Left forelimb (tissue), 1 donor: ENCODE measurements around the gene PTPRT.

Source experiments
- DNase-seq: peaks from one replicate; pipeline ENCODE4 v3.0.0-alpha.2; 2018; ENCODE audit warnings: low spot score

The PTPRT gene

DNA sequence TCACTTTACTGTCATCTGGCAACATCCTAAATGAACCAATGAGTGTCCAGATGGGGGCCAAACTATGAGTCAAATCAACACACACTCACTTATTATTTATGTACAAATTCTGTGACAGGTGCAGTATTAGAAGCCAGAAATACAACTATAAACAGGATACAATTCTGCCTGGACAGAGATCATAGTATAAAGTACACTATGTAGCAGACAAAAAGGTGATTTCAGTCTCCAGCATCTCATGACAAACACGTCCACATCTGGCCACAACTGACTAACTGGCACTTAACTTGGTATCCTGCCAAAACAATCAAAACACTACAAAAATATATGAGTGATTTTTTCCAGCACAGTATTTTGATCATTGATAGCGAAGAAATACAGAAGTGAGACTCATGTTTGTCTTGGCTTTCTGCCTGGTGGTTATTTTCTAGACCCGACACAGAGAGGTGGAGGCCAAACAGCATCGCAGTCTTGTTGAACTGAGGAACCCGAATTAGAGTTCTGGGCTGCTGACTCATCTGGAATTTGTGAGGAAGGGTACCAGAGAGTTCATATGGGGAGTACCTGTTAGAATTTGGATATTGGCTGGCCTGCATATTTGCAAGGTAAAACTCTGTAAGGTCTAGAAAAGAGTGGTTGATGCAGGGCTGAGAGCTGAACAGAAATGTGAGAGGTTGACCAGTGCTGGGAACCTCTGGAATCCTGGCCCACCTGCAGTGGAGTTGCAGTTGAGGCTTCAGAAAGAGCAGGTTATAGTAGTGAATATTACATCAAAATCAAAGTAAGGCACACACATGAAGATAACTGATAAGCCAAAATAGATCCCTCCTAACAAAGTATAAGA lies 475.2 kb downstream of the PTPRT start:
- DNase-seq: no peak

DNA sequence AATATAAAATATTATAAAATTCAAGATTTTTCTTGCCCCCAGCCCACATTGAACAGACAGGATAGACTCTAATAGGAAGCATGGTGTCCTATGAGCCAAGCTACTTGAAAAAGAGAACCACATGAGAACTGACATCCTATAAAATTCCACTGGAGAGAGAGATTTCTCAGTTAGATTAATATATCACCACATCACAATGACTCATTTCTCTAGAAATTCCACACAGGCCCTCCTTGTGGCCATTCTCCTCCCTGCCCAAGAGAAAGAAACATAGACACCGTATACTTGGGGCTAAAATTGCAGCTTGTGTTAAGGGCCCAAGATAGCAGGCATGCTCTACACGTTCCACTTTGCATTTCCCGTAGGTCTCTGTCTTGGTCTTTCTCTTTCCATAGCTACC lies 481.4 kb downstream of the PTPRT start:
- no peak for DNase-seq

DNA sequence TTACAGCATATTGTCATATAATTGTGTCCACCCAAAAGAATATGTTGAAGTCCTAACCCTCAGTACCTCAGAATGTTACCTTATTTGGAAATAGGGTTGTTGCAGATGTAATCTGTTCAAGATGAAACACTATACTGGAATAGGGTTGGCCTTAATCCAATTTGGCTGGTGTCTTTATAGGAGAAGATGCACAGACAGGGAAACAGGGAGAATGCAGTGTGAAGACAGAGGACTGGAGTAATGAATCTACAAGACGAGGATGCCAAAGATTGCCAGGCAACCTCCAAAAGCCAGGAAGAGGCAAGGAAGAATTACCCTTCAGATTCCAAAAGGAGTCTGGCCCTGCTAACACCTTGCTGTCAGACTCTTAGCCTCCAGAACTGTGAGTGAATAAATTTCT lies 482.9 kb downstream of the PTPRT start:
- no peak for DNase-seq

DNA sequence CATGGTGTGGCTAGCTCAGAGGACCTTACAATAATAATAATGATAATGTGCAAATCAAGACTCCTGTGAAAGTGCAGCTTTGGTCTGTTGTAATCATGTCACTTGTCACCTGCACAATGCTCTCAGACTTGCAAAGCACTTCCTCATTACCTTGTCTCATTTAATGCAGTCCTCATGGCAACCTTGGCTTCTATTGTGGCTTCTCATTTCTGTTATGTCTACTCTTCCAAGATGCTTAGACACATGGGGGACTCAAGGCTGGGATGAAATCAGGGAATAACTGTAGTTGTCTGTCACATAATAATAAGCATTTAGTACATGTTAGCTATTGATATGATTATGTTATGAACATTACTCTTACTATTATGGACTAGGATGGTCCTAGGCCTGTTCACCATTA lies 484.2 kb downstream of the PTPRT start:
- no peak for DNase-seq

DNA sequence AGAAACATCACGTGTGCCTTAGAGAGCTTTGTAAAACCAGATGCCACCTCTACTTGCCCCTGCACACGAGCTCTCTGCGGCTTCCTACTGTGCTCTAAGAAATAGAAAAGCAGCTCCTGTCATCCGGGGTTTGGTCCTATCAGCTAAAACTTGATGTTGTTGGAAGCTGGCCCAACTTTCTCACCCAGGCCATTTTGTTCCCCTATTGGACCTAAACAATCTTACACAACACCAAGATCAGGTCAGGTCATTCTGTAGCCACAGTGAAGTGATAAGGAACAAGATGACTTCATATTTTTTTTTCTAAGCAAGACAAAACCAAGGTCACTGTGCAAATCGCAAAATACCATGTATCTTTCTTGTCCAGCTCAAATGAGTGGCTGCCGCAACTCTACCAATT lies 486.0 kb downstream of the PTPRT start:
- no peak for DNase-seq

DNA sequence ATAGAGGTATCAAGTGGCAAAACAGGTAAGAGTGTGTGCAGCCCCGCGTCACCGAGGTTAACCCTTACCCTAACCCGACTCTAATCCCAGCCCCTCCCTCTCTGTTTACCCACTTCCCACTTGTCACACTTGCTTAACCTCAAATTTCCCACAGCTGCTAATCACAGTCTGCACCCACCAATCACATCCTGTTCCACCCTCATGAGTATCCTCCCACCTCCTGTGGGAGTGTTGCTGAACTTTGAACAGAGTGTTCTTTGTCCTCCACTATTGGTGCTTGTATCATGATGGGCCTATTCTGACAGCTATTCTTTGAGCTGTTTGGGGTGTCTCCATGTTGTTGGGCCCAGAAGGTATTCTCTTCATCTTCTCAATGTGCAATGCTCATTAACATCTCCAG lies 487.8 kb downstream of the PTPRT start:
- DNase-seq: no peak

DNA sequence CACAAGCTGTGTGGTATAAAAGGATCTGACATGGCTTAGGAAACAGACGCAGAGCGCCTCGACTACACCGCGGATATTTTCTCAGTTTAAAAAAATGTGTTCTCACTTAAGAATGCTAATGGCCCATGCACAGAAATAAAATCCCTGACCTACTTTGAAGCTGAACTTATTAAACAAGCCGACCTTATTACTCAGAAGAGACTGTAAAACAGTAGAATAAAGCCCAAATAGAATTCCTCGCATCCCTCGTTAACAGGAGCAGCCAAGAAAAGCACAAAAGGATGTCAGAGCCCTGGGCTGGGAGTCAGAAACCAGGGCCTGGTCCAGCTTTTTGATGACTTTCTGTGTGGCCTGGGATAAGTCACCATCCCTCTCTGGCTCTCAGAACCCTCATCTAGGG lies 489.3 kb downstream of the PTPRT start:
- no peak for DNase-seq

DNA sequence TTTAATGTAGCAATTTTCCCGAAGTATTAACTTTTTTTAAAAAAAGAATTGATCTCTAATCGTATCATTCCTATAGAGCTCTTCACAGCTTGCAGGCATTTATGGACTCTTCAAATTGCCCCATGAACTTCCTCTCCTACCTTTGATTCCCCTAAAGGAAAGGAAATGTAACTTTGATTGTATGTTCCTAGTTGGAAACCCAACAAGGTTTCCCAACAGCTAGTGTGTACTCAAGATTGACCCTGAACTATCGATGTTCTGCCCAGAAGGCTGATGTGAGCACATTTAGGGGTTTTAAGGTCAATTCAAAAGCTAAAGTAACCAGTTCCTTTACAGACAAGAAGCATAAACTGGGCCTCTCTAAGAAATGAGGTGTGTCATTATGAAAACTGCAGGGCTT lies 491.7 kb downstream of the PTPRT start:
- no peak for DNase-seq

DNA sequence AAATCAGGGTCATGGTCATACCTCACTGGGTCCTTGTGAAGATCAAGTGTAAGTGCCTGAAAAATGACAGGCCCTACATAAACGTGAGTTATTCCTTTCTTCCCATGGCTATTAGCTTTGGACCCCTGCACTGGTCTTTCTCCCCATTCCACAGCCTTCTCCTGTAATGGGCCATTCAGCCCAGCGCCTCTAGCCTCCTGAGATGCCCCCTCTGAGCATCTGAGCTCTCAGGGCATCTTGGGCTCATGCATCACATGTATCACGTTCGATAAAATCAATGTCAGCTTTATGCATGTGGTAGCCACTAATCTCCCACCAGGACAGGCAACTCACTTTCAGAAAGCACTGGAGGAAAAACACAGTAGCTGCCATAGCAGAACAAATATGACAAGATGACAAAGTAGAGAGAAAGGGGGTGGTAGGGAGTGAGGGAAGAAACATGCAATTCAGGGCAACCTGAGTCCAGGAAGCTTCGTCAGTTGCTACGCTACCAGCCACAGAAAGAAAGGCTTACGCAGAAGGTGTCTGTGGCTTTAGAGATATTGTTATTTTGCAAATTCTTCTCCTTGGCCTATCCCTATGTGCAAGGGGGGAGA lies 498.8 kb downstream of the PTPRT start:
- DNase-seq: no peak

DNA sequence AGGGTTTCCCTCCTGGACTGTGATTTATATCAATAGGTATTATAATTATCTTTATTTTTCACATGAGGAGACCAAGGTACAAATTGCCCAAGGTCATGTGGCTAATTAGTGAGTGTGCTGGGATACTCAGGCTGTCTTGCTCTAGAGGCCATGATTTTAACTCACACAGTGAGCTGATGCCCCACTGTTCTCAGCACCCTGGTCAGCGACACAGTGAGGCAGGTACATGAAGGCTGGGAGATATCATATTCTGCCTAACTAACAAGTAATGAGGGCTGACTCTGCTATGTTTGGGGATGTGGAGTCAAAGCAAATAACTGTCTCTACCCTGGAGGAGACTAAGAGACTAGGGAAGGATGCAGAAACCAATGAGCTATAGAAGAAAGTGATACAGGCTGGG lies 501.1 kb downstream of the PTPRT start:
- no peak for DNase-seq

DNA sequence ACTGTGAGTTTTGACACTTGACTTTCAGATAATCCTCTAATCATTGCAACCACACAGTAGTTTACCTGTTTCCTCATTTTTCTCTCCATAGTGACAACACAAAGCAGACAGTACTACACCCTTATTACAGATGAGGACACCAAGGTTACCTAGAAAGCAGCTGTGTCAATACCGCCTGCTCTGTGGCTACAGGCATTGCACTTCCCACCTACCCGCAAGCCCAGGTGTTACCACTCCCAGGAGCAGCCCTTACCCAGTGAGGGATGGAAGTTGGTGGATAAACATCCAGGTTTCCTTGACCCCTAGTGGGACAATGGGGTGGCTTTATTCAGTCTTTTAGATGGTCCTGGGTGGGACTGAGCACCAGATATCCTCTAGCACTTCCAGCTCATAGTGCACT lies 503.6 kb downstream of the PTPRT start:
- DNase-seq: no peak

DNA sequence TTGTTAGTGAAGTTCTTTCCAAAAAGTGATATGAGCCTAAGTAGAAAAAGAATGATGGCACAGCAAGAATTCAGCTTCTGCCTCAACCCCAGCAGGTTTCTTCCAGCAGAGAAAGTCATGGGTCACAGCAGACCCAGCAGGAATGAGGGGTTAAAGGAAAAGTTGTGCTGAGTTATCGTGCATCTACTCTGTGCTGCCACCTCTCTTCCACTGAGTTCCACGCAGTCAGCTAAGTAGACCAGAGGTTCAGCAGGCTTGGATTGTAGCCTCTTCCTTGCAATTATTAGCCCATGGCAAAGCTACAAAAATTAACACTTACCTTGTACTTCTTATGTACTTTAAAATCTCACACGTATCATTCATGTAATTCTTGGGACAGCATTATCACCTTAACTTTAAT lies 510.8 kb downstream of the PTPRT start:
- no peak for DNase-seq

DNA sequence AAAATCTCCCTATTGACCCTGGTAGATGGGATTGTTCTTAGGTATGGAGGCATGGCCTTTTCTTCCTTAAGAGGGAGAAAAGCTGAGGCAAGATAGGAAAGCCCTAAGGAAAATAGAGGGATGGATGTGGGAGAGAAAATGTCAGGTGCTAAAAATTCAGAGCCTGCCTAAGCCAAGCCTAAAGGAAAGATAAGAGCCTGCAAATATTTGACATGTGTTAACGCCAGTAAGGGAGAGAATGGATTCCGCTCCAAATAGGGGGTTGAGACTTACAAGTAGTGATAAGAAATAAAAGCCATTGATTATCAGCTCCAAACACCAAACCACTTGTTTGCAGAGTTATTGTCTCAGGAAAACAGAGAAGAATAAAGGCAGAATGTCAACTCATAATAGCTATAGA lies 533.6 kb downstream of the PTPRT start:
- DNase-seq: no peak

DNA sequence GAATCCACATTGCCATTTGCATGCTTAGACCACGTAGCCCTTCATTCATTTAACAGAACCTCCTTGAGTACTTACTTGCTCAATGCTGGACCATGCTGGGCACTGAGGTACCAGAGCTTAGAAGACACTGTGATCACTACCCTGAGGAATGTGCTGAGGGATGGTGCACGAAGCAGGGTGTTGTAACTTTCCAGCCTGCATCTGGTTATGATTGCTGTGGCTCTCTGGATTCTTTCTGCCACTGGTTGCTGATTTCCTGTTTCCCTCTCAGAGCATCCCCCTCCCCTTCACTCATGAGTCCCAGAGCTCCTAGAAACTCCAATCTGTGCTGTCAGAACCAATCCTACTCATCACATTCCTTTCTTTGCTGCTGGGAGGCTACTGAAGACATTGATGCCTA lies 537.4 kb downstream of the PTPRT start:
- no peak for DNase-seq

DNA sequence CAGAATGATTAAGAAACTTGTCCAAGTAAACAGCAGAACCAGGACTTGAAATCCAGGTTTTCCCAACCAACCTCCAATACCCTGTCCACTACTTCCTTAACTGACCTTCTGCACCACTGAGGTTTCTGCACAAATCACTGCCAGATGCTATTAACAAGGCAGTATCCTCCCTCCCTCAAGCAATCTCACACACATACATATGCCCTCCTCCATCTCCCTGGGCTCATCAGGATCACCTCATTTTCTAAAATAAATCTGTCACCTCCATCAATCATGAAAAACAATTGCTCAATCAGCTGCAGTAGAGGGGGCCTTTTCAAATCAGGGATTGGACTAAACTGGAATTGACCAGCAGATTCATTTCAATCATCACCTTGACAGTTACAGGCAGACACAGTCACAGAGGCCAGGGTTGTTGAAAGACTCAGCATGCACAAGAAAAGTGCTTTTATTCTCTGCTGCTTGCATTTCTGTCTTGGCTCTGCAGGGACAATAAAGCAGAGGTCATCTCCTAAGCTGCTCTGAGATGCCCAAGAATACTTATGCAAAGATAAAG lies 539.4 kb downstream of the PTPRT start:
- no peak for DNase-seq

DNA sequence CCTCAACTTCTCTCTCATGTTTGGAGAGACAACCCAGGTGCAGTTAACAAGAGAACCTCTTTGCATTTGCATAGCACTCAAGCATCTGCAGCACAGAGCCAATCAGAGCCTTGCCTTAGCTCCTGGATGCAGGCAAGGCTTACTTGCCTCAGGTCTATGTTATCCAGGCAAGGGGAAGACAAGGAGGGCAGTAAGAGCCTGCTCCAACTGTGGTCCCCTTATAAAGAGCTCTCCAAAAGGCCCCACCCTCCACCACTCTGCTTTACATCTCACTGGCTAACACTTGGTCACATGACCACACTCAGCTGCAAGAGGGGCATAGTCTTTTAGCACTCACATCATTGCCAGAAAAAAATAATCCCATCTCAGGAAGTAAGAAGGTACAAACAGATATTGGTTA lies 540.0 kb downstream of the PTPRT start:
- DNase-seq: no peak

DNA sequence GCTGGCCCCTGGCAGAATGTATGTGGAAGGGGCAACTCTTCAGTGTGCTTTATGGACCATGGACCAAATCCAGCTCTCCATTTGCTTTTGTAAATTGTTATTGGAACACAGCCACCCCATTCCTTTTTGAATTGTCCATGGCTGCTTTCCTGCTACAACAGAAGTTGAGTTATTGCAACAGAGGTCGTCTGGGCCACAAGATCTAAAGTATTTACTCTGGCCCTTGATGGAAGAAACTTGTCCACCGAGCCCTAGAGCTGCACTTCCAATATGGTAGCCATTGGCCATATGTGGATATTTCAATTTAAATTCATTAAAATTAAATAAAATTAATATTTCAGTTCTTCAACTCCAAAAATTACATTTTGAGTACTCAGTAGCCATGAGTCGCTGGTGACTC lies 543.5 kb downstream of the PTPRT start:
- no peak for DNase-seq

DNA sequence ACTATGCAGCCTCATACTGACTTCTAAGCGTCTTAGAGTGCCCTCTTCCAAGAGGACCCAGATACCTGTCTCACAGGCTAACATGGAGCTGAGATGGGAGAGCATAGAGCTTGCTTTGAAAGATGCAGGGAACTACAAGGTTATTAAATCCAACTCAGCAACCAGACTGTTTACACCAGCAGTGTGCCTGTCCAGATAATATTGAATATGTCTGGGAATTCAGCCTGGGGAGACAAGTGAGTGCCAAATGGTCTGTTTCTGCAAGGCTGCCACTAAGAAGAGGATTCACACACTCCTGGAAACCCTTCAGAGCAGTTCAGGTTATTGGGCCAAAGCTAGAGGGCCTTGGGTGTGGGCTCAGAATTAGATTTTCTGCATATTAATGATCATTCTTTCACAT lies 547.8 kb downstream of the PTPRT start:
- no peak for DNase-seq

DNA sequence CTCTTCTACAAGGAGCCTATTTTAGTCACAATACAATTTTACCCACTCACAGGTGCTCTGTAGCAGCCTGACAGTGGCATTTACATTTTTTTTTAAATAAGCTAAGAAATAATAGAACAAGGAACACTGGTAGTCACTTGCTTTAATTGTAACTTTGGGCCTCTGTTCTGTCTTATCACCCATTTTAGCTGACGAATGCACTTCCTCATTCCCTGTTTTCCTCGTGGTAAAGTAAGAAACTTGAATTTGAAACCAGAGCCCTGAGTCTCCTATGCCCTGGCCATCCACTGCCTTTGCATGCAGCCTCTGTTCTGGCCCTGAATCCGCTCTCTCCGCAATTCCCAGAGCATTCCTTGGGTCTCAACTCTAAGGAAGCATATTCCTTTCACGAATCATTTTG lies 550.6 kb downstream of the PTPRT start:
- no peak for DNase-seq

DNA sequence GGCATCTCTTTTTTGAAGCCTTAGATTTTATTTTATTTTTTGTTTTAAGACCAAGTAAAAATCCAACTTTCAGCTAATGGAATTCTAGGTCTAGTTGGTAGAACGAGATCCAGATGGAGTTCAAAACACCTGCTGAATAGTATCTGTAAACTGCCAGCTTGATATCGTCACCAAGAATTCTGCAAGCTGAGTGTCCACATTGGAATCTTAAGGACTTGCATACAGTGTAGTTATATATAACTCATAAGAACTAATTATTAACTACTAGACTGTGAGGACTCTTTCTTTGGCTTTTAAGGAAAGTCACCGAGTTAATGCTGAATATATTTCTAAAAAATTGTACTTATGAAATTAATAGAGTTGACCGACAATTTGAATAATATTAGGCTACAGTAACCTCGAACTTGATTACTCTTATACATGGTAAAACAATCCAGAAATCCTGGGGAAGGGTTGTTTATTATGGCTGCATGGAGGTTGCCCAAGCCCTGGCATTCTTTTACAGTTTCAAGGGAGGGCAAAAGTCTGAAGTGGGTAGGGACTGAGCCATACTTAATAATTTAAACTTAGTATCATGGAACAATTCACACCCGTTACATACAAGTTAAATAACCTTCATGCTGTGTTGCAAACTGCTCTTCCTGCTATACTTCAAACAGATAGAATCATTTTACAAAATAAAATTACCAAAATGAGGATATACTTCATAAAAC lies 553.9 kb downstream of the PTPRT start:
- no peak for DNase-seq

DNA sequence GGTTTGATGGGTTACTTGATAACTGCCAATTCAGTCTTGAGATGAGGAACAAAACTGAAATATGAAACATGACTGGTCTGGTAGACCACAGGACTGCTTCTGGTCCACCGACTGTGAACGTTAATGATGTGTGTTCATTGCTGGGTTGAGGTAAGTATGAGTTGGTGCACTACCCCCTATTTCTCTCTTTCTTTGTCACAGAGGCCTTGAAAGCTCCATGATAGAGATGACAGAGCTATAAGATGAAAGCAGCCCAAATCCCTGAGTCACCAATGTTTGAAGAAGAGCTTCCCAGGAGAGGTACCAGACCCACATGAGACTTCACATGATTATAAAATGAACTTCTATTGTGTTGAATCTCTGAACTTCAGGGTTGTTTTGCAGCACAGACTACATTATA lies 555.5 kb downstream of the PTPRT start:
- no peak for DNase-seq

DNA sequence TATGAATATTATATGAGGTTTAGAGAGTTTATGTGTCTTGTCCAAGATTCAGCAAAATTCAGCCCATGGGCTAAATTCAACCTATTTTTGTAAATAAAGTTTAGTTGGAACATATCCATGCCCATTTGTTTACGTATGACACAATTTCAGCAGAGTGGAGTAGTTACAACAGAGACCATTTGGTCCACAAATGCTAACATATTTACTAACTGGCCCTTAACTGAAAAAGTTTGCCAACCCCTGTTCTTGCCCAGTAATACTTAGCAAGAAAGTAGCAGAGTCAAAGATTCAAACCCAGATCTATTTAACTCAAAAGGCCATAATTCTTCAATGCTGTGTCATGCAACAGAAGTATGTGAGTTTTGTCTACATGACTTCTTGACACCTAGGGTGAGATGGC lies 561.0 kb downstream of the PTPRT start:
- DNase-seq: no peak

DNA sequence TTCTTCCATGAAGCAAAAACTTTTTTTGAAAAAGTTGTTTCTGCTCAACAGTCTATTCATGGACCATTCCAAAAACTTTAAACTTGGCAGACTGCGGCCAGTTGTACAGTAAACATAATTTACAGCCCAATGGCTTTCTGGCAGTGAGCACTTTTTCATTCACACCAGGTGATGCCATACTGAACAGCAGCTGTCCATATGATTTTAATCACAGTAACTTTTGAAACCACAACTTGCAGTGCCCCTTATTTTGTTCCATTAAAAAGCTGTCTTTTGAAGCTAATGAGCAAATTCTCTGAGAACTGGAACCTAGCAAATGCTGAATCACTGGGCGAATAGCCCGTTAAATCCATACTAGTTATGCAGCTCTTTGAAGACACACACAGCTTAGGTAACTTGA lies 576.6 kb downstream of the PTPRT start:
- no peak for DNase-seq
